GM23338 (cell line): ENCODE measurements around the gene GJB4.

Experiments used
- ZNF114 ChIP-seq: fragments of 250-450 bp; sonication (Bioruptor Pico); IDR thresholded peaks from 2 replicates; pipeline ENCODE4 v1.5.0; 2020; ENCODE audit warnings: mild to moderate bottlenecking, moderate library complexity
- TF ChIP-seq, protein P1 (sequence below), 2 experiments: fragments of 200-600 bp in 1 of 2; sonication (generic) in 1 of 2; conservative IDR thresholded peaks; 2 replicates each; pipeline versions ENCODE4 v1.5.1 to v1.6.1; 2016 to 2017; ENCODE audit warnings: antibody characterized with exemption in 2 of 2, low read depth in 2 of 2, mild to moderate bottlenecking in 2 of 2, moderate library complexity in 1 of 2

DNA sequence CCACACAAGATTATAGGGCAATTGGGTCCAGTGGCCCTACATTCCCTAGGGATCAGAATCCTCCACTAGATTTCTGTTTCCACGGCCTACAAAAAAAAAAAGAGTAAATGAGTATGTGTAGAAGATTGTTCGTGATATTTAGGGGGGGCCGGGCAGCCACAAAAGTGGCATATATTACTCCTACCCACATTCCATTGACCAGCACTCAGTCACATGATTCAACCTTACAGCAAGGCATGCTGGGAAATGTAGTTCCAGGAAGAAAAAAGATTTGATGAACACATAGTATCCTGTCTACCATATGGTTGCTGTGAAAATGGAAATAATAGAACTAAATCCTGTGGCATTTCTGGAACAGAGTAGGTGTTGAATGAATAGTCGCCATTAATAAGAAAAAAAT is 48.1 kb upstream of the GJB4 start:
- no peak for TF ChIP-seq ZNF114 (CRISPR knock-in tag)
- TF ChIP-seq, protein P1, sequence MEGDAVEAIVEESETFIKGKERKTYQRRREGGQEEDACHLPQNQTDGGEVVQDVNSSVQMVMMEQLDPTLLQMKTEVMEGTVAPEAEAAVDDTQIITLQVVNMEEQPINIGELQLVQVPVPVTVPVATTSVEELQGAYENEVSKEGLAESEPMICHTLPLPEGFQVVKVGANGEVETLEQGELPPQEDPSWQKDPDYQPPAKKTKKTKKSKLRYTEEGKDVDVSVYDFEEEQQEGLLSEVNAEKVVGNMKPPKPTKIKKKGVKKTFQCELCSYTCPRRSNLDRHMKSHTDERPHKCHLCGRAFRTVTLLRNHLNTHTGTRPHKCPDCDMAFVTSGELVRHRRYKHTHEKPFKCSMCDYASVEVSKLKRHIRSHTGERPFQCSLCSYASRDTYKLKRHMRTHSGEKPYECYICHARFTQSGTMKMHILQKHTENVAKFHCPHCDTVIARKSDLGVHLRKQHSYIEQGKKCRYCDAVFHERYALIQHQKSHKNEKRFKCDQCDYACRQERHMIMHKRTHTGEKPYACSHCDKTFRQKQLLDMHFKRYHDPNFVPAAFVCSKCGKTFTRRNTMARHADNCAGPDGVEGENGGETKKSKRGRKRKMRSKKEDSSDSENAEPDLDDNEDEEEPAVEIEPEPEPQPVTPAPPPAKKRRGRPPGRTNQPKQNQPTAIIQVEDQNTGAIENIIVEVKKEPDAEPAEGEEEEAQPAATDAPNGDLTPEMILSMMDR (conservative IDR thresholded peaks at IDR 0.05; ENCODE audit: low read depth in 2 of 2): no peak
